BE2C (cell line): ENCODE results near the gene PARD3.

Experiments used
- DNase-seq: peaks from one replicate; pipeline ENCODE4 v3.0.0-alpha.2; 2020
- H3K27me3 ChIP-seq: fragments of 250-450 bp; sonication (Bioruptor Pico); 2 replicates; pipeline ENCODE4 v1.5.1; 2020; ENCODE audit warnings: mild to moderate bottlenecking
- H3K36me3 ChIP-seq: fragments of 250-450 bp; sonication (Bioruptor Pico); 2 replicates; pipeline ENCODE4 v1.5.1; 2020; ENCODE audit warnings: mild to moderate bottlenecking
- H3K4me1 ChIP-seq: fragments of 250-450 bp; sonication (Bioruptor Pico); 2 replicates; pipeline ENCODE4 v1.5.1; 2020
- H3K4me3 ChIP-seq: 2 replicates; pipeline ENCODE4 v1.5.1; 2011; ENCODE audit warnings: low read depth, low read length
- H3K9me3 ChIP-seq: fragments of 250-450 bp; sonication (Bioruptor Pico); 2 replicates; pipeline ENCODE4 v1.5.1; 2020
- TF ChIP-seq, protein P1 (sequence below): IDR thresholded peaks from 2 replicates; pipeline ENCODE4 v1.5.1; 2012; ENCODE audit warnings: mild to moderate bottlenecking, low read depth, low read length

The PARD3 gene

GRCh38 chr10:34538281-34538829, 276.7 kb downstream of the PARD3 start:
- no peaks in the 10 kb centered on the region for H3K9me3 ChIP-seq
- H3K27me3 ChIP-seq, result no peaks in the 10 kb centered on the region
- TF ChIP-seq, protein P1, sequence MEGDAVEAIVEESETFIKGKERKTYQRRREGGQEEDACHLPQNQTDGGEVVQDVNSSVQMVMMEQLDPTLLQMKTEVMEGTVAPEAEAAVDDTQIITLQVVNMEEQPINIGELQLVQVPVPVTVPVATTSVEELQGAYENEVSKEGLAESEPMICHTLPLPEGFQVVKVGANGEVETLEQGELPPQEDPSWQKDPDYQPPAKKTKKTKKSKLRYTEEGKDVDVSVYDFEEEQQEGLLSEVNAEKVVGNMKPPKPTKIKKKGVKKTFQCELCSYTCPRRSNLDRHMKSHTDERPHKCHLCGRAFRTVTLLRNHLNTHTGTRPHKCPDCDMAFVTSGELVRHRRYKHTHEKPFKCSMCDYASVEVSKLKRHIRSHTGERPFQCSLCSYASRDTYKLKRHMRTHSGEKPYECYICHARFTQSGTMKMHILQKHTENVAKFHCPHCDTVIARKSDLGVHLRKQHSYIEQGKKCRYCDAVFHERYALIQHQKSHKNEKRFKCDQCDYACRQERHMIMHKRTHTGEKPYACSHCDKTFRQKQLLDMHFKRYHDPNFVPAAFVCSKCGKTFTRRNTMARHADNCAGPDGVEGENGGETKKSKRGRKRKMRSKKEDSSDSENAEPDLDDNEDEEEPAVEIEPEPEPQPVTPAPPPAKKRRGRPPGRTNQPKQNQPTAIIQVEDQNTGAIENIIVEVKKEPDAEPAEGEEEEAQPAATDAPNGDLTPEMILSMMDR, result no peak
- H3K4me1 ChIP-seq, result peaks cover 6% of the 10 kb centered on the region
- no peak overlapping the region for H3K4me3 ChIP-seq
- DNase-seq, result no peak
- H3K36me3 ChIP-seq, result no peaks in the 10 kb centered on the region

- H3K4me3 ChIP-seq, result no peak overlapping the region
- H3K36me3 ChIP-seq, result no peaks in the 10 kb centered on the region
- no peaks in the 10 kb centered on the region for H3K27me3 ChIP-seq
- TF ChIP-seq, protein P1, result no peak
- no peak for DNase-seq
- H3K9me3 ChIP-seq, result no peaks in the 10 kb centered on the region
- H3K4me1 ChIP-seq, result peaks cover 6% of the 10 kb centered on the region
Measured at GRCh38 chr10:34537629-34538231, 277.4 kb downstream of the PARD3 start.

GRCh38 chr10:34535872-34536271, 279.2 kb downstream of the PARD3 start:
- no peak overlapping the region for H3K4me3 ChIP-seq
- DNase-seq, result no peak
- H3K4me1 ChIP-seq, result no peaks in the 10 kb centered on the region

GRCh38 chr10:34530778-34531177, 284.3 kb downstream of the PARD3 start:
- TF ChIP-seq, protein P1, result no peak
- DNase-seq, result no peak
- H3K4me1 ChIP-seq, result no peaks in the 10 kb centered on the region; the same call in 1 of the 2 replicates
- no peaks in the 10 kb centered on the region for H3K36me3 ChIP-seq
- H3K27me3 ChIP-seq, result no peaks in the 10 kb centered on the region
- no peaks in the 10 kb centered on the region for H3K9me3 ChIP-seq
- H3K4me3 ChIP-seq, result no peak overlapping the region

More at GRCh38 chr10:34535872-34536271, 279.2 kb downstream of the PARD3 start:
- Histone ChIP-seq H3K9me3 (no peaks in the 10 kb centered on the region), H3K36me3 (no peaks in the 10 kb centered on the region), H3K27me3 (no peaks in the 10 kb centered on the region)
- TF ChIP-seq, protein P1, result no peak

GRCh38 chr10:34528320-34528719, 286.8 kb downstream of the PARD3 start:
- Histone ChIP-seq H3K9me3 (no peaks in the 10 kb centered on the region), H3K4me3 (no peak overlapping the region), H3K27me3 (no peaks in the 10 kb centered on the region), H3K36me3 (no peaks in the 10 kb centered on the region), H3K4me1 (peaks cover 4% of the 10 kb centered on the region)
- TF ChIP-seq, protein P1, result no peak
- DNase-seq, result no peak
